ENCODE measurements around the gene TRAF2. TPM values are rescaled to one million over a fixed set of nuclear protein-coding genes. Genes with fewer than 3 reads are reported as not detected.

The TRAF2 gene
- total and polyA plus RNA-seq, 4 donors = 7.4 to 19.3 (median 10.0) TPM

DNA sequence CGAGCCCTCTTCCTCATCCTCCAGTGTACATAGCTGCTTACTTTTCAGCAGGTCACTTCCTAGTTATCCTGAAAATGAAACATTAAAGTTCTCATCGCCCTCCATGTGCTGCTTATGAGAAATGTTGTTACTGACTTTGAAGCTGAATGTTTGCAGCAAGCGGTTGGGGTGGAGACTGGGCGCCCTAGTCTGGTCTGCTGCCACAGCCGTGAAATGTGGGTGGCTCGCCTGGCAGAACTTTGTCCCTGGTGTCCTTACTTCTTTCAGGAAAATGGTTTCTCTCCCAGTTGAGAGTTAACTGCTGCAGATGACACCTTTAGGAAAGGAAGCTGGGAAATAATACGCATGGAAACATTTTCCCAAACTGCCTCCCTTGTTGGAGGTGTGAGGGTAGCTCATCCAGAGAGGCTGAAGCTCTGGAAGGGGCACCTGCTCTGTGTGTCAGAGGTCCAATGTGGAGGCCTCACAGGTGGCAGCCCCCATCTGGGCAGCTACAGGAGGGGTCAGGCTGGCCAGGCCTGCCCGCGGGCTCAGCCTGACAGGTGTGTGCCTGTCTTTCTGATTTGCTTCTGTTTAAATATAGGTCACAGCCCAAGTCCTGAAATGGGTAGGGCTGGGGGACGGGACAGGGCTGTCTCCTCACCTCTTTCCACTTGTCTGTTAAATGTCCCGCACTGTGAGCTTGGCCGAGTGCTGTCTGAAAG, 24.0 kb downstream of the TRAF2 start:
- Histone ChIP-seq H3K4me1 (ENCODE audit: control insufficient read depth, insufficient read depth, low read length) (no peaks in the 10 kb centered on the region), H3K4me3 (ENCODE audit: low read depth, low read length) (no peak overlapping the region), H3K36me3 (ENCODE audit: control insufficient read depth, insufficient read depth, low read length) (peaks cover 84% of the 10 kb centered on the region), H3K27me3 (ENCODE audit: control insufficient read depth, insufficient read depth, low read length) (no peaks in the 10 kb centered on the region), H3K27ac (ENCODE audit: low read depth, low read length) (no peak overlapping the region), H3K9me3 (ENCODE audit: control insufficient read depth, insufficient read depth, low read length) (no peaks in the 10 kb centered on the region)
- no peak for DNase-seq (ENCODE audit: low read depth in 4 of 6, low spot score in 6 of 6)
- 93% methylated on average over 9 of the region's 12 CpGs for WGBS (ENCODE audit: insufficient coverage)

DNA sequence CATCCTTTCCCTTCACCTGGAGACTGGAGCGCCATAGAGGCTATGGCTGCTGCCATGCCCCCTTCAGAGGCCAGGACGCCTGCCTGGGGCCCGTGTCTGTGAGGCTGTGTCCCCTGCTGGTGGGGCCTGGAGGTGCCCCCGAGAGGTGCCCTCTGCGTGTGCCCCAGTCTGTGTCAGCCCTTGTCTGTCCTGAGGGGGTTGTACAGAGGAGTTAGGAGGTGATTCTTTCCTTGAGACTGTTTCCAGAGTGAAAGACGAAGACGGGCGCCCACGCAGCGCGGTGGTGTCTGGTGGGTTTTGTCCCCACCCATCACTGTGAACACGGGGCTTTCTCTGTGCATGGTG, 24.6 kb downstream of the TRAF2 start:
- Histone ChIP-seq H3K36me3 (ENCODE audit: control insufficient read depth, insufficient read depth, low read length) (peaks cover 88% of the 10 kb centered on the region), H3K27ac (ENCODE audit: low read depth, low read length) (no peak overlapping the region), H3K4me1 (ENCODE audit: control insufficient read depth, insufficient read depth, low read length) (no peaks in the 10 kb centered on the region), H3K27me3 (ENCODE audit: control insufficient read depth, insufficient read depth, low read length) (no peaks in the 10 kb centered on the region), H3K9me3 (ENCODE audit: control insufficient read depth, insufficient read depth, low read length) (no peaks in the 10 kb centered on the region), H3K4me3 (ENCODE audit: low read depth, low read length) (no peak overlapping the region)
- DNase-seq (ENCODE audit: low read depth in 4 of 6, low spot score in 6 of 6) = no peak
- WGBS (ENCODE audit: insufficient coverage) = 92% methylated on average over 12 of the region's 12 CpGs

DNA sequence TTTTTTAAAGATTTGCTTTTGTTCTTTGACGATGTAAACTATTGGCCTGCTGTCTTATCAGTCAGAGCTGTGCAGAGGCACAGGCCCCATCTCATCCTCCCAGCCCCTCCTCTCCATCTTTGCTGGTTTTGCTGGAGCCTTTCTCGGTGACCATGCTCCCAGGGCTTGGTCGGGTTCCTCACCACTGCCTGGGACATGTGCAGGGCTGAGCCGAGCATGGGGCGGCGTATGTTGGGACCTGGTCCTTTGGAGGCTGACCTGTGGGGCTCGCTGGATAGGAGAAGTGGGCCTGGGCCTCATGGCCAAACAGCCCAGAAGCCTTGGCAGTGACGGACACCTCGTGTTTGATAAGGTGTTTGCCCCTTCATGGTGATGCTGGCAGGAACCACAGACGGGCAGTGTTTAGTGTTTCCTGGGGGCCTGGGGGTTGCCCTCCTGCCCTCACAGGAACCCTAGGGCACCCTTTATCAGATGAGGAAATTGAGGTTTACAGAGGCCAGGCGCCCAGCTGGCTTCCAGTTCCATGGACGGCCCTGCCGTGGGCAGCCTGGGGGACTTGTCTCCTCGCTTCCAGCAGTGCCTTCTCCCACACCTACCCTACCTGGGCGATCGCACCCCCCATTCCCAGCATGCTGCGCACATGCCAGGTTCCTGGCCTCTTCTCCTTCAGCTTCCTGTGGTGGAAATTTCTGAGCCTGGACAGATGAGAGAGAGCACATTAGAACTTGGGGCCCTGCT, 27.6 kb downstream of the TRAF2 start:
- DNase-seq (ENCODE audit: low read depth in 4 of 6, low spot score in 6 of 6) = no peak
- Histone ChIP-seq H3K36me3 (ENCODE audit: control insufficient read depth, insufficient read depth, low read length) (peaks cover 80% of the 10 kb centered on the region), H3K27me3 (ENCODE audit: control insufficient read depth, insufficient read depth, low read length) (no peaks in the 10 kb centered on the region), H3K27ac (ENCODE audit: low read depth, low read length) (no peak overlapping the region), H3K4me3 (ENCODE audit: low read depth, low read length) (no peak overlapping the region), H3K9me3 (ENCODE audit: control insufficient read depth, insufficient read depth, low read length) (no peaks in the 10 kb centered on the region), H3K4me1 (ENCODE audit: control insufficient read depth, insufficient read depth, low read length) (no peaks in the 10 kb centered on the region)
- WGBS (ENCODE audit: insufficient coverage) = 96% methylated on average over 11 of the region's 17 CpGs

DNA sequence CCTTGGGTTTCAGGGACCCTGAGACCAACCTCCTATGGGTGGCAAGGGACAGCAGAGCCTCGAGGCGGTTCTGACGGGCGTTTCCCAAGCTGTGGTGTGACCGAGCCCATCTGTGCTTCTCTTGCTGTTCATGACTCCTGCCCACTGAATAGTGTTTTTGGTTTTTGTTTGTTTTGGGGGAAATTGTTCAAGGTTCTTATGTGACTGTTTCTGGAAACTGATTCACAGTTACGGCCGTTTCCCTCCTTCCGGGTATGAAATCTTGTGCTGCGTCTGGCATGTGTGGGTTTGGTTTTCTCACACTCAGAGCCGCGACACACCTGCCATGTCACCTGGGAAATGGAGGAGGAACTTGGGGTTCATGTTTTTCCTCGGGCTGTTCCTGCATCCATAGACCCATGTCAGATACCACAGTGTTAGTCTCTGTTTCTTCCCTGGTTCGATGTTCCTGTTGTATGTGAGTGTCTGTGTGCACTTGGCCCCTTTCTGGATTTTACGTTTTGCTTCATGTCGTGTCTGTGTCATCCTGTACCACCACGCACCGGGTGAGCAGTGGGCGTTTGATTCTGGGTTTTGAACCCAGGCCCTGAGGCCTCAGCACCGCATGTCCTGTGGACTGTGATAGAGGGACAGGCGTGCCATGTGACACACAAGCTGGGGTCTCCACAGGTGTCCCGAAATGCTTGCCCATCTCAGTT, 29.5 kb downstream of the TRAF2 start:
- H3K27ac ChIP-seq (ENCODE audit: low read depth, low read length) = no peak overlapping the region
- no peak overlapping the region for H3K4me3 ChIP-seq (ENCODE audit: low read depth, low read length)
- peaks cover 75% of the 10 kb centered on the region for H3K36me3 ChIP-seq (ENCODE audit: control insufficient read depth, insufficient read depth, low read length)
- 90% methylated on average over 21 of the region's 21 CpGs for whole genome bisulfite sequencing (ENCODE audit: insufficient coverage)
- H3K4me1 ChIP-seq (ENCODE audit: control insufficient read depth, insufficient read depth, low read length) = no peaks in the 10 kb centered on the region
- no peak for DNase-seq (ENCODE audit: low read depth in 4 of 6, low spot score in 6 of 6)
- H3K9me3 ChIP-seq (ENCODE audit: control insufficient read depth, insufficient read depth, low read length) = no peaks in the 10 kb centered on the region
- no peaks in the 10 kb centered on the region for H3K27me3 ChIP-seq (ENCODE audit: control insufficient read depth, insufficient read depth, low read length)

DNA sequence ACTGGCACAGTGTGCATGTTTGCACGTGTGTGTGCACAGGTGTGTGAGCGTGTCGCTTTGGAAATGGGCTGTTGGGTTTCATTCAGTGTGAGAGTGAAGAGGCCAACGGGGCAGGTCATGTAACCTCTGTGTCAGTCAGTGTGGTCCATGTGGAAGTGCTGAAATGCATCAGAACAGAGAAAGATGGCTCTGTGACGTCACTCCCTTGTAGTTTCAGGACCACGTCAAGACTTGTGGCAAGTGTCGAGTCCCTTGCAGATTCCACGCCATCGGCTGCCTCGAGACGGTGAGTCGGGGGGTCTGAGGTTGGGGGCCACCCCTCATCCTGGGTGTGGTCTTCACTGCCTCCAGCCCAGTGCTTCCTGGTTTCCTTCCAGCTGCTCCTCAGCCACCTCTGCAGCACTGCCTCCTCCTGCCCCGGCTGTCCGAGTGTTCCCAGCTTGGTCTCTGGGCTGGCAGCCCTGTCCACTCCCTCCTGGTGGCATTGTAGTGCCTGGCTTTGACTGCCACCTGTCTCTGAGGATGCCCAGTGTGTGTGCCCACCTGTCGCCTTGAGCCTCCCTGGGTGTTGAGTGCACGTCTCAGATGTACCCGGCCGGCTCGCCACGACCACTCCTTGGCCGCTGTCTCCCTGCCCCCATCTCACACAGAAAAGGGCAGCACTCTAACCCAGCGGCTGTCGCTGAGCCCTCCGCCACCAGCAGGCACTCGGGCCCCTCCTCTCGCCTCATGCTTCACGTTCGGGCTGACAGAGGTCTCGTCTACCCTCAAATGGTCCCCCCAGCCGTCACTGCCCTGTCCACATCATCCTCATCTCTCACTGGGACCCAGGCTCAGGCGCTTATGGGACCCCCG, 30.2 kb downstream of the TRAF2 start:
- Histone ChIP-seq H3K4me1 (ENCODE audit: control insufficient read depth, insufficient read depth, low read length) (no peaks in the 10 kb centered on the region), H3K9me3 (ENCODE audit: control insufficient read depth, insufficient read depth, low read length) (no peaks in the 10 kb centered on the region), H3K36me3 (ENCODE audit: control insufficient read depth, insufficient read depth, low read length) (peaks cover 76% of the 10 kb centered on the region), H3K27me3 (ENCODE audit: control insufficient read depth, insufficient read depth, low read length) (no peaks in the 10 kb centered on the region), H3K4me3 (ENCODE audit: low read depth, low read length) (no peak overlapping the region), H3K27ac (ENCODE audit: low read depth, low read length) (no peak overlapping the region)
- WGBS (ENCODE audit: insufficient coverage) = 91% methylated on average over 32 of the region's 32 CpGs
- DNase-seq (ENCODE audit: low read depth in 4 of 6, low spot score in 6 of 6) = no peak

DNA sequence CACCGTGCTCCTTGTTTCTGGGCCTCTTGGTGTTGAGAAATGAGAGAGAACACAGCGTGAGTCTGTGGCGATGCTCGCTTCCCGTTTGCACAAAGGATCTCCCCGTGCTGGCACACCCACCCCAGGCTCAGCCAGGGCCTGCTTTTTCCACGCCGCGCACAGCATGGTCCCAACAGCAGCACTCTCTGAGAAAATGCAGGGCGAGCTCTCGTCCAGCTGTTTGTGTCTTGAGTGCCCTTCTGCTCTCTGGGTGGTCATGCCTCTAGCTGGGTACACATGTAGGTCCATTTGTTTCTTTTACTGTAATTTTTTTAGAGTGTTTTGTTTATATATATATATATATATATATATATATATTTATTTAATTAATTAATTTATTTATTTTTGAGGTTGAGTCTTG, 31.6 kb downstream of the TRAF2 start:
- no peaks in the 10 kb centered on the region for H3K9me3 ChIP-seq (ENCODE audit: control insufficient read depth, insufficient read depth, low read length)
- 88% methylated on average over 9 of the region's 11 CpGs for WGBS (ENCODE audit: insufficient coverage)
- H3K36me3 ChIP-seq (ENCODE audit: control insufficient read depth, insufficient read depth, low read length) = peaks cover 78% of the 10 kb centered on the region
- DNase-seq (ENCODE audit: low read depth in 4 of 6, low spot score in 6 of 6) = no peak
- H3K4me3 ChIP-seq (ENCODE audit: low read depth, low read length) = no peak overlapping the region
- no peaks in the 10 kb centered on the region for H3K27me3 ChIP-seq (ENCODE audit: control insufficient read depth, insufficient read depth, low read length)
- H3K27ac ChIP-seq (ENCODE audit: low read depth, low read length) = no peak overlapping the region
- no peaks in the 10 kb centered on the region for H3K4me1 ChIP-seq (ENCODE audit: control insufficient read depth, insufficient read depth, low read length)

DNA sequence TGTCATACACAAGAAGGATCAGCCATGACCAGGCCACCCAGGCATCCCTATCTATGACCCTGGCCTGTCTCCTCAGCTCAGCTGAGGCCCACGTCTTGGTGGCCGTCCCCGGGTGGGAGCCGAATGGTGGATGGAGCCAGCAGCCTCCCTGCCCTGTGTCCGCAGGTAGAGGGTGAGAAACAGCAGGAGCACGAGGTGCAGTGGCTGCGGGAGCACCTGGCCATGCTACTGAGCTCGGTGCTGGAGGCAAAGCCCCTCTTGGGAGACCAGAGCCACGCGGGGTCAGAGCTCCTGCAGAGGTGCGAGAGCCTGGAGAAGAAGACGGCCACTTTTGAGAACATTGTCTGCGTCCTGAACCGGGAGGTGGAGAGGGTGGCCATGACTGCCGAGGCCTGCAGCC, 33.8 kb downstream of the TRAF2 start:
- H3K4me3 ChIP-seq (ENCODE audit: low read depth, low read length) = no peak overlapping the region
- 97% methylated on average over 15 of the region's 15 CpGs for WGBS (ENCODE audit: insufficient coverage)
- H3K27ac ChIP-seq (ENCODE audit: low read depth, low read length) = no peak overlapping the region
- peaks cover 80% of the 10 kb centered on the region for H3K36me3 ChIP-seq (ENCODE audit: control insufficient read depth, insufficient read depth, low read length)
- no peaks in the 10 kb centered on the region for H3K4me1 ChIP-seq (ENCODE audit: control insufficient read depth, insufficient read depth, low read length)
- no peaks in the 10 kb centered on the region for H3K27me3 ChIP-seq (ENCODE audit: control insufficient read depth, insufficient read depth, low read length)
- no peak for DNase-seq (ENCODE audit: low read depth in 4 of 6, low spot score in 6 of 6)
- no peaks in the 10 kb centered on the region for H3K9me3 ChIP-seq (ENCODE audit: control insufficient read depth, insufficient read depth, low read length)

DNA sequence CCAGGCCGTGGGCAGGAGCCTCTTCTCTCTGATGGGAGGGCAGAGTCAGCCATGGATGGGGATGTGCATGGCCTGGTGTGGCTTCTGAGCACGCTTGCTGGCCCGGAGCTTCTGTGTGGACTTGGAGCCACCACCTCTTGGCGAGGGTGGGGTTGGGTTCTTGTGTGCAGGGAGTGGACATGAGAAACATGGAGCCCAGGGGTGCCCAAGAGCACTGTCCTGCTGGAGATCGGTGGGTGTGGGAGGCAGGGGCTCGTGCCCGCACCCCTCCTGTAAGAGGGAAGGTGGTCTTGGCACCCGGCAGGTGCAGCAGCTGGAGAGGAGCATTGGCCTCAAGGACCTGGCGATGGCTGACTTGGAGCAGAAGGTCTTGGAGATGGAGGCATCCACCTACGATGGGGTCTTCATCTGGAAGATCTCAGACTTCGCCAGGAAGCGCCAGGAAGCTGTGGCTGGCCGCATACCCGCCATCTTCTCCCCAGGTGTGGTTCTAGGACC, 34.5 kb downstream of the TRAF2 start:
- no peak overlapping the region for H3K4me3 ChIP-seq (ENCODE audit: low read depth, low read length)
- no peaks in the 10 kb centered on the region for H3K27me3 ChIP-seq (ENCODE audit: control insufficient read depth, insufficient read depth, low read length)
- no peak for DNase-seq (ENCODE audit: low read depth in 4 of 6, low spot score in 6 of 6)
- 98% methylated on average over 14 of the region's 14 CpGs for WGBS (ENCODE audit: insufficient coverage)
- H3K36me3 ChIP-seq (ENCODE audit: control insufficient read depth, insufficient read depth, low read length) = peaks cover 80% of the 10 kb centered on the region
- H3K27ac ChIP-seq (ENCODE audit: low read depth, low read length) = no peak overlapping the region
- no peaks in the 10 kb centered on the region for H3K9me3 ChIP-seq (ENCODE audit: control insufficient read depth, insufficient read depth, low read length)
- no peaks in the 10 kb centered on the region for H3K4me1 ChIP-seq (ENCODE audit: control insufficient read depth, insufficient read depth, low read length)

DNA sequence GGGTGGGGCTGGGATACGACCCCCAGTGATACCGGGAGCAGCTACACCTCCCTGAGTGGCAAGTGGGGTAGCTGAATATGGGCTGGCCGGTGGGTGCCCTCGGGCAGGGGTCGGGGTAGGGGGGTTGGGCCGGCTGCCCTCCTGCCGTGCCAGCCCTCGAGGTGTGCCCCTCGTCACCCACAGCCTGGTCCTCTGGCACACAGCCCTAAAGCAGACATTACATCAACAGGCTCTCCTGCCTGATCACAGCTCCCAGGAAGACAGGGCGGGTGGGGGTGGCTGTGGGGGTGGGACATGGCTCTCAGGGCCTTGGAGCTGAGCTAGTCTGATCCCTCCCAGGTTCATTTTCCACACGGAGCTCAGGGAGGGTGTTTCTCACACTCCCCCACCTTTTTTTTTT, 35.0 kb downstream of the TRAF2 start:
- 98% methylated on average over 5 of the region's 11 CpGs for WGBS (ENCODE audit: insufficient coverage)
- no peak for DNase-seq (ENCODE audit: low read depth in 4 of 6, low spot score in 6 of 6)
- H3K9me3 ChIP-seq (ENCODE audit: control insufficient read depth, insufficient read depth, low read length) = no peaks in the 10 kb centered on the region

More for the DNA sequence above, 35.0 kb downstream of the TRAF2 start:
- no peak overlapping the region for H3K4me3 ChIP-seq (ENCODE audit: low read depth, low read length)
- H3K27me3 ChIP-seq (ENCODE audit: control insufficient read depth, insufficient read depth, low read length) = no peaks in the 10 kb centered on the region
- no peak overlapping the region for H3K27ac ChIP-seq (ENCODE audit: low read depth, low read length)
- peaks cover 80% of the 10 kb centered on the region for H3K36me3 ChIP-seq (ENCODE audit: control insufficient read depth, insufficient read depth, low read length)
- H3K4me1 ChIP-seq (ENCODE audit: control insufficient read depth, insufficient read depth, low read length) = no peaks in the 10 kb centered on the region
